Stimulated activated CD4-positive, alpha-beta T cell treated with anti-CD3 and anti-CD28 coated beads, Interleukin-1b, Interleukin-23, amount 100 ng/mL, for 4 hours (primary cell): ENCODE measurements around the gene SLC30A3.
"Not testable (repeated sequence)": the region's sequence is repeated elsewhere in the genome, so short reads cannot be mapped to it uniquely, and the experiment has no call there.

Source experiments
- DNase-seq, 2 donors: peaks; one replicate each; pipeline ENCODE4 v3.0.0-alpha.2; 2020; ENCODE audit warnings: low read depth in 2 of 2

The SLC30A3 gene

DNA sequence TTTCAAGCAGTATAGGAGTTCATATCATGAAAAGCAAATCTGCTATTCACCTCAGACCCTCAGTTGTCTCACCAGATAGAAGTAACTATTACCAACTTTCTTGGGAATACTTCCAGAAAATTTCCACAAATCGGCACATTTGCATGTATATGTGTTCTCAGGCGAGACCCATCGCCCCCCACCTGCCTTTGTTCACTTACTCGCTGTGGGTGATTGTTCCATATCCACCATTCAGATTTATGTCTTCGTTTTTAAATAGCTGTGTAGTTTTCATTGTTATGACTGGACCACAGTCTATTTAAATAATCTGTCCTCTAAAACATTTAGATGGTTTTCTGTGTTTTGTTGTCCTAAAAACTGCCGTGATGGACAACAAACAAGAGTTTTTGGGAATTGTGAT, 22.6 kb upstream of the SLC30A3 start:
- DNase-seq = no peak

GRCh38 chr2:27284996-27285395, 22.1 kb upstream of the SLC30A3 start:
- DNase-seq = no peak

DNA sequence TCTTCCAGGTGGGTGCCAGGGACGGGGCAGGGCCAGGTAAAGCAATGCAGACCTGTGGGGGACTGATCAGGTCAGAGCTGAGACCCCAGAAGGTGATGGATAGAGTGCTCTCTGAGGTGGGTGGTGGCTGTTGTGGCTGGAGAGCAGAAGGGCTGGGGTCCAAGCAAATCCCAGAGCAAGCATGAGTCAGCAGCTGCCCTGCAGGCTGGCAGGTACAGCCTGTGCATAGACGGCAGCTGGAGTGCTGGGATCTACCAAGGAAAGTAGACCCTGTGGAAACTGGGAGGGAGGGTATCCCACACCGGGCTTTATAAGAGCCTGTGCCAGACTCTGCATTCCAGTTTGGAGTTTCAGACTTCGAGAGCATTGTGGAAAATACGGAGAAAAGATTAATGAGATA, 20.0 kb upstream of the SLC30A3 start:
- DNase-seq = no peak

DNA sequence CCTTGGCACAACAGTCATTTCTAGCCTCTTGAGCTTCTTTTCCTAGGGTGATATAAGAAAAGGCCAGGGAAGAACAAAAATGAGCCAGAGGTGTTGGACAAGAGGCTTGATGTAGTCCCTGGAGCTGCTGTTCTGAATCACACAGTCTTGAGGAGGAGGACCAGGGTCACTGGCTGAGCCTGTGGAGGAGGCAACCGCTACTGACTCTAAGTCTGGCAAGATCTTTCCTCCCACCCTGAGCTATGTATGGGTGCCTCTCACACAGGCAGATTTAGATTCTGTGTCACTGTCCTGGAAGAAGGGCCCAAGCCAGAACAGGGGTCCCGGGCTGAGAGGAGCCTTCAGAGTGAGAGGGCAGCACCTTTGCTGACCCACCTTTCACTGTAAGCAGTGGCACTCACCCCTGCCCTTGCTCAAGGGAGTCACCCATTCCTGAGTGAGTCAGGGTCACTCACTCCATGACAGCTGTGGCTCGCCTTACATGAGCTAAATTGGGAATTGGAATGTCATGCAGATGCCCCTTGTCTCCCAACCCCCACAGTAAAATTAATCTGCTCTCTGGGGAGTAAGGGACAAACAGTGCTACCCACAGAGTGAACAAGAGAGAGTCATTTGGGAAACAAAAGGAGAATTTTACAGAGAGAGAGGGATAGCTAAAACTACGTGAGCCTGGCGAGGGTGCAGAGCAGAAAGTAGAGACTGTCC, 19.2 kb upstream of the SLC30A3 start, which contains the start of gene TRIM54:
Gene TRIM54, plus strand, starts transcription at position 575 of the 705 bp plus-strand sequence. CDS start 303 bp downstream, outside the sequence.
- no peak for DNase-seq

DNA sequence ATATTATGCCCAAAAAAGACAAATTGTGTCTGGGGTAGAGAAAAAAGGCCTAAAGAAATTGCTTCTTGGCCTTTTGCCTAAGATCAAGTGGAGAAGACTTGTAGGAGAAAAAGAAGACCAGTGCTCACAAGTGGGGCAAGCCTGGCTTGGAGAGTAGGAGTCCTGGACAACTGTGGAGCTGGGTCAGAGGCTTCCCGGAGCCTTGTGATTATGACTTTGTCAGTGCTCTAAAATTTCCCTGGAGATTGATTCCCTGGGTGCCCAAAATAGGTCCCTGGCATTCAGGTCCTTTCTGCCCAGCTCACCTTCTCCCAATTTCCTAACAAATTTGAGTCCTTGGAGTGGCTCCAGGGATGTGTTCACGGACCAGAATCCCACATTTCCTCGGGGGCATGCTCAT, 18.6 kb upstream of the SLC30A3 start:
- no peak for DNase-seq

GRCh38 chr2:27280826-27281225, 18.0 kb upstream of the SLC30A3 start:
- DNase-seq = no peak

GRCh38 chr2:27278010-27278409, 15.2 kb upstream of the SLC30A3 start:
- DNase-seq = no peak

GRCh38 chr2:27275211-27276150, 12.6 kb upstream of the SLC30A3 start, which contains the start of gene DNAJC5G:
Gene DNAJC5G, plus strand, starts transcription at chr2:27275433. Its CDS starts 1,296 bp downstream, at chr2:27276729.
- DNase-seq = no peak

GRCh38 chr2:27272537-27273522, 10.0 kb upstream of the SLC30A3 start:
- not testable (repeated sequence) for DNase-seq

- no peak for DNase-seq
Measured at GRCh38 chr2:27271631-27272340, 8.9 kb upstream of the SLC30A3 start.

- DNase-seq = no peak
Measured at GRCh38 chr2:27270670-27271069, 7.8 kb upstream of the SLC30A3 start.

DNA sequence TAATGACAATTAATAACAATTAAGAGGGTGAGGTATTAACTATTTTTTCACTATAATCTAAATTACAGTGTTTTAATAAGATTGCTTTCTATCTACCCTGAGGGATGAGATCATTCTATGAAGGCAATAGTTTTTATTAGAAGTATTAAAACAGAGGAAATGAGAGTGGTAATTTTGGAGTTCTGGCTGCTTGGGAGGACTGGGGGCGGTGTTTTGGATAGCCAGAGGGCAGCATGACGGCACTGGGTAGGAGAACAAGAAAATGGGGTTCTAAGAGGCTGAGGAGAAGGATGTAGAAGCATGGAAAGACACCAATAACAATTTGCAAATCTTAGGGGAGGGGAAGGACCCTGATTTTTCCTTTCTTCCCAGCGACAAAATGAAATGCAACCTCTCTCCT, 7.3 kb upstream of the SLC30A3 start:
- DNase-seq = no peak

DNA sequence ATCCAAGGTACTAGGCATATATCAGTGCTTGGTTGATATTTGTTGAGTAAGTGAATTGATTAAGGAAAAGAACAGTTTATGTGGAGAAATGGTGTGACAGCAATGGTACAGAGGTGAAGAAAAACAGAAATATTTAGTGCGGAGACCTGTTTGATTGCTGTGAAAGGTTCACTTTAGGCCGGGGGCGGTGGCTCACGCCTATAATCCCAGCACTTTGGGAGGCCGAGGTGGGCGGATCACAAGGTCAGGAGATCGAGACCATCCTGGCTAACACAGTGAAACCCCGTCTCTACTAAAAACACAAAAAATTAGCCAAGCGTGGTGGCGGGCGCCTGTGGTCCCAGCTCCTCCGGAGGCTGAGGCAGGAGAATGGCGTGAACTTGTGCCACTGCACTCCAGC, 5.4 kb upstream of the SLC30A3 start:
- DNase-seq = not testable (repeated sequence)

- DNase-seq = no peak
Measured at GRCh38 chr2:27265536-27265870, 2.7 kb upstream of the SLC30A3 start.

- peak; percentile 27 to 54 for DNase-seq
Measured at GRCh38 chr2:27264753-27265535, 2.1 kb upstream of the SLC30A3 start.

GRCh38 chr2:27264253-27264752, 1.5 kb upstream of the SLC30A3 start:
- peak in 1 of 2 donors; percentile 22 for DNase-seq

DNA sequence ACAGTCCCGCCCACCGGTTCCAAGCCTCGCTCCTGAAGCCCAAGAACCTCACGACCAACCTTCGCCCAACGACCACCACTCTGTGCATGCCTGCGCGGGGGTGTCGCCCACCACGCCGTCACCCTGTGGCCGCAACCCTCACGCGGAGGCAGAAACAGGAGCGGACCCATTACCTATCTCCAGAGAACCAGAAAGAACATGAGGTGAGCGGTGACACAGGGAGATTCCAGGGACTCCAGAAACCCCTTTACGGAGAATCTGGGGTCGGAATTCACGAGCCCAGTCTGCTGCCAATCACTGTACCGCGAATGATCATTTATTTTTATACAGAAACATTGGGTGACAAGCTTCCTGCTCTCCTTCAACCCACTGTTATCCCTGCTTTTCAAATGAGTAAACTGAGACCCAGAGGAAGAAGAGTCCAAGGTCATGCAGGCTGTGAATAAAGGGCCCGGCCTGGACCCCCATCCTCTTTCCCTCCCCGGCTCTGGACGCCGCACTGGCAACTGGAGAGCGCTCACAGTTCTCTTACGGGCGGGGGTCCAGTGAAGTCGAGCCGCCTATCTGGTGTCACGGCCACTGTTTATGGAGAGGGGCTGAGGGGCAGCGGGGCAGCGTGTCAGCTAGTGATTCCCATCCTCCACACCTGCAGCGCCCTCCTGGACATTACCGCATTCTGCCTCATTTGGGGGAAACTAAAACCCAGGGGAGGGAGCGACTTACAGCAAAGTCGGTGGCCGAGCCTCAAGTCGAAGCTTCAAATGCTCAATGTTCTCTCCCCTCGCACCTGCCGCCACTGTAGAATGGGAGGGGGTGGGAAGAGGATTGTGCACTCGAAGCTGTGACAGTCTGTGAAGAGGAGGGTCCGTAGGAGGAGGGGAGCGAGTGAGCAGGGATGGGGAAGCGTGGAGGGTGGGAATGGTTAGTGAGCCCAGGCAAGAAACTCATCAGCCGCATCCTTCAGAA, 723 bp upstream of the SLC30A3 start:
- DNase-seq = no peak

GRCh38 chr2:27261926-27262298, 935 bp downstream of the SLC30A3 start:
- no peak for DNase-seq
